ENCODE data around the gene WASL.

The WASL gene

GRCh38 chr7:123680580-123680979 is 68.2 kb downstream of the WASL start:
- Histone ChIP-seq H3K36me3 (peaks cover 5 to 18% (median 16%) of the 10 kb centered on the region in 3 donors), H3K4me1 (no peaks in the 10 kb centered on the region), H3K9me3 (no peaks in the 10 kb centered on the region), H3K27ac (no peak overlapping the region), H3K27me3 (no peaks in the 10 kb centered on the region), H3K4me3 (no peak overlapping the region)
- intact Hi-C loops (cut with DNase I; ENCODE audit: low total_unique reads), result loop anchor here (5.0 kb wide), 1 partner anchor 187 kb away; no protein-coding TSS in a partner anchor
- DNase-seq, result no peak
- no peak for TF ChIP-seq CTCF (IDR thresholded peaks at IDR 0.05)

DNA sequence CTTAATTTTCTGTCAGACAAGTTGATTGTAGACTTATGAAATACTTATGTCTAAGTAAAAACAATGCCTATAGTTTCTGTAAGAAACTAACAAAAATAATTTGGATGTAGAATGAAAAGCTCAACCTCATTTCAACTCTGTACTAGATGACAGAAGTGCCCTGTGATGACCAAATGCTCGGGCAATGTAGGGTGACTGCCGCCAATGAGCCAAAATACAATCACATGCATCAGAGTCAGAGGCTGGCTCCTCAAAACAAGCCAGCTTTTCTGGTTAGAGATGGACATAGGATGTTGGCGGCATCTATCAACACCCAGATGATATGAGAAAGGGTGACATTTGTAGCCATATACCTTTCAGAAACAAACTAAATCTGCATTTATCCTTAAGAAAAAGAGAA is 69.2 kb downstream of the WASL start:
- no peak for TF ChIP-seq CTCF (IDR thresholded peaks at IDR 0.05)
- H3K27me3 ChIP-seq, result no peaks in the 10 kb centered on the region
- H3K36me3 ChIP-seq, result peaks cover 5 to 18% (median 16%) of the 10 kb centered on the region in 3 donors
- H3K27ac ChIP-seq, result no peak overlapping the region
- H3K4me1 ChIP-seq, result peaks cover 0 to 9% (median 0%) of the 10 kb centered on the region in 4 donors
- intact Hi-C loops (cut with DNase I; ENCODE audit: low total_unique reads), result loop anchor here (5.0 kb wide), 1 partner anchor 188 kb away; no protein-coding TSS in a partner anchor
- no peak overlapping the region for H3K4me3 ChIP-seq
- no peak for DNase-seq
- no peaks in the 10 kb centered on the region for H3K9me3 ChIP-seq

GRCh38 chr7:123677061-123677715 is 71.6 kb downstream of the WASL start:
- H3K36me3 ChIP-seq, result peaks cover 4 to 13% (median 12%) of the 10 kb centered on the region in 3 donors
- H3K4me3 ChIP-seq, result no peak overlapping the region
- intact Hi-C loops (cut with DNase I; ENCODE audit: low total_unique reads), result no loop called here
- no peak for TF ChIP-seq CTCF (IDR thresholded peaks at IDR 0.05)
- no peaks in the 10 kb centered on the region for H3K27me3 ChIP-seq
- H3K4me1 ChIP-seq, result peaks cover 0 to 15% (median 0%) of the 10 kb centered on the region in 4 donors
- H3K9me3 ChIP-seq, result no peaks in the 10 kb centered on the region
- H3K27ac ChIP-seq, result no peak overlapping the region
- no peak for DNase-seq

- no peak overlapping the region for H3K4me3 ChIP-seq
- no peaks in the 10 kb centered on the region for H3K9me3 ChIP-seq
- no peak overlapping the region for H3K27ac ChIP-seq
- H3K27me3 ChIP-seq, result no peaks in the 10 kb centered on the region
- DNase-seq, result no peak
- peaks cover 0 to 7% (median 4%) of the 10 kb centered on the region in 3 donors for H3K36me3 ChIP-seq
- no peak for TF ChIP-seq CTCF (IDR thresholded peaks at IDR 0.05)
- H3K4me1 ChIP-seq, result peaks cover 0 to 15% (median 0%) of the 10 kb centered on the region in 4 donors
- intact Hi-C loops (cut with DNase I; ENCODE audit: low total_unique reads), result no loop called here
These were observed 73.7 kb downstream of the WASL start for GRCh38 chr7:123675181-123675473.

- intact Hi-C loops (cut with DNase I; ENCODE audit: low total_unique reads), result no loop called here
- TF ChIP-seq CTCF (IDR thresholded peaks at IDR 0.05), result no peak
- H3K27ac ChIP-seq, result no peak overlapping the region
- peaks cover 0 to 15% (median 0%) of the 10 kb centered on the region in 4 donors for H3K4me1 ChIP-seq
- no peaks in the 10 kb centered on the region for H3K9me3 ChIP-seq
- H3K4me3 ChIP-seq, result no peak overlapping the region
- no peak for DNase-seq
- H3K27me3 ChIP-seq, result no peaks in the 10 kb centered on the region
- H3K36me3 ChIP-seq, result peaks cover 0 to 3% (median 1%) of the 10 kb centered on the region in 3 donors
These were observed 74.2 kb downstream of the WASL start for GRCh38 chr7:123674399-123675180.

All from tibial artery (tissue), 4 donors.